NCI-H1436 (cell line): ENCODE measurements around the gene HDHD2.

ENCODE experiments used
- DNase-seq: peaks from one replicate; lab custom pipeline; 2025; lab: John Stamatoyannopoulos, UW

The HDHD2 gene

DNA sequence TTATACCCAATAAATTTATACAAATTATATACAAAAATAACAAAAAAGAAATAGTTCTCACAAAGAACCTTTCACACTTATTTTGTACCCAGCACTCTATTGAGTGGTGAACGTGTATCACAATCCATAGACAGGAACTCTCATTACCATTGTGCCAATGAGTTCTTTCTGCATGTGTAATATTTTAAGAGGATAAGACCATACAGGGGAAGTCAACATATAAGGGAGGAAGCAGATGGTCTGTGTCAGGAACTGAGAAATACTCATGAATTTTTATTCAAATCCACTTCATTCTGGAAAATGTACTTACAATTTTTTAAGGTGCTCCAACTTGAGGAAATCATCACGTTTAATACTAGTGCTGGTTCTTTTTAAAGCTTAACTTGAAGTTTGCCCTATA, 87.8 kb downstream of the HDHD2 start:
- DNase-seq: no peak
